AG09319 (cell line): Measurements from ENCODE around the gene EPS8L2.
"Not testable (repeated sequence)": the region's sequence is repeated elsewhere in the genome, so short reads cannot be mapped to it uniquely, and the experiment has no call there.

Experiments
- DNase-seq: peaks from one replicate; pipeline ENCODE4 v3.0.0-alpha.2; 2010; ENCODE audit warnings: low read depth; ENCODE audit errors: extremely low read depth
- CTCF ChIP-seq: IDR thresholded peaks from 2 replicates; pipeline ENCODE4 v1.5.1; 2011; ENCODE audit warnings: low read depth, mild to moderate bottlenecking, inconsistent platforms, low read length, moderate library complexity

The EPS8L2 gene

GRCh38 chr11:728901-729491 is 23.0 kb downstream of the EPS8L2 start:
- DNase-seq, result no peak
- no peak for TF ChIP-seq CTCF

GRCh38 chr11:729492-730074 is 23.6 kb downstream of the EPS8L2 start:
- no peak for TF ChIP-seq CTCF

GRCh38 chr11:733072-733471 is 27.0 kb downstream of the EPS8L2 start:
- no peak for DNase-seq
- no peak for TF ChIP-seq CTCF

More at GRCh38 chr11:729492-730074, 23.6 kb downstream of the EPS8L2 start:
- DNase-seq, result no peak

- DNase-seq, result not testable (repeated sequence)
These were observed 28.5 kb downstream of the EPS8L2 start for GRCh38 chr11:734541-734940.

- TF ChIP-seq CTCF, result no peak
- no peak for DNase-seq
These were observed 31.3 kb downstream of the EPS8L2 start for GRCh38 chr11:737366-737765.

- not testable (repeated sequence) for DNase-seq
These were observed 31.9 kb downstream of the EPS8L2 start for GRCh38 chr11:737899-738298.

GRCh38 chr11:742156-742546 is 36.1 kb downstream of the EPS8L2 start:
- no peak for TF ChIP-seq CTCF
- no peak for DNase-seq

- DNase-seq, result no peak
- no peak for TF ChIP-seq CTCF
These were observed 36.7 kb downstream of the EPS8L2 start for GRCh38 chr11:742571-743201.
